OCI-LY1 (cell line): Measurements from ENCODE around the gene KRT78.

Experiments used
- EZH2 ChIP-seq: fragments of 200-600 bp; sonication (generic), shearing (Covaris generic); IDR thresholded peaks from 2 replicates; pipeline ENCODE4 v1.8.0; 2017; ENCODE audit warnings: borderline replicate concordance, mixed run types, mild to moderate bottlenecking, antibody characterized with exemption, low read length, moderate library complexity, mixed read lengths
- TF ChIP-seq, protein P1 (sequence below): fragments of 200-600 bp; sonication (generic), shearing (Covaris generic); IDR thresholded peaks from 2 replicates; pipeline ENCODE4 v1.5.1; 2017; ENCODE audit warnings: mild to moderate bottlenecking, antibody characterized with exemption, low read length, moderate library complexity, mixed read lengths

GRCh38 chr12:52837781-52838608, 10.8 kb downstream of the KRT78 start:
- no peak for TF ChIP-seq EZH2
- TF ChIP-seq, protein P1, sequence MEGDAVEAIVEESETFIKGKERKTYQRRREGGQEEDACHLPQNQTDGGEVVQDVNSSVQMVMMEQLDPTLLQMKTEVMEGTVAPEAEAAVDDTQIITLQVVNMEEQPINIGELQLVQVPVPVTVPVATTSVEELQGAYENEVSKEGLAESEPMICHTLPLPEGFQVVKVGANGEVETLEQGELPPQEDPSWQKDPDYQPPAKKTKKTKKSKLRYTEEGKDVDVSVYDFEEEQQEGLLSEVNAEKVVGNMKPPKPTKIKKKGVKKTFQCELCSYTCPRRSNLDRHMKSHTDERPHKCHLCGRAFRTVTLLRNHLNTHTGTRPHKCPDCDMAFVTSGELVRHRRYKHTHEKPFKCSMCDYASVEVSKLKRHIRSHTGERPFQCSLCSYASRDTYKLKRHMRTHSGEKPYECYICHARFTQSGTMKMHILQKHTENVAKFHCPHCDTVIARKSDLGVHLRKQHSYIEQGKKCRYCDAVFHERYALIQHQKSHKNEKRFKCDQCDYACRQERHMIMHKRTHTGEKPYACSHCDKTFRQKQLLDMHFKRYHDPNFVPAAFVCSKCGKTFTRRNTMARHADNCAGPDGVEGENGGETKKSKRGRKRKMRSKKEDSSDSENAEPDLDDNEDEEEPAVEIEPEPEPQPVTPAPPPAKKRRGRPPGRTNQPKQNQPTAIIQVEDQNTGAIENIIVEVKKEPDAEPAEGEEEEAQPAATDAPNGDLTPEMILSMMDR: no peak
